ENCODE measurements around the gene SPIRE2. TPM values are rescaled to one million over a fixed set of nuclear protein-coding genes. Genes with fewer than 3 reads are reported as not detected.

SPIRE2 gene
- total and polyA plus RNA-seq, 5 donors = 1.4 to 3.1 (median 2.5) TPM

DNA sequence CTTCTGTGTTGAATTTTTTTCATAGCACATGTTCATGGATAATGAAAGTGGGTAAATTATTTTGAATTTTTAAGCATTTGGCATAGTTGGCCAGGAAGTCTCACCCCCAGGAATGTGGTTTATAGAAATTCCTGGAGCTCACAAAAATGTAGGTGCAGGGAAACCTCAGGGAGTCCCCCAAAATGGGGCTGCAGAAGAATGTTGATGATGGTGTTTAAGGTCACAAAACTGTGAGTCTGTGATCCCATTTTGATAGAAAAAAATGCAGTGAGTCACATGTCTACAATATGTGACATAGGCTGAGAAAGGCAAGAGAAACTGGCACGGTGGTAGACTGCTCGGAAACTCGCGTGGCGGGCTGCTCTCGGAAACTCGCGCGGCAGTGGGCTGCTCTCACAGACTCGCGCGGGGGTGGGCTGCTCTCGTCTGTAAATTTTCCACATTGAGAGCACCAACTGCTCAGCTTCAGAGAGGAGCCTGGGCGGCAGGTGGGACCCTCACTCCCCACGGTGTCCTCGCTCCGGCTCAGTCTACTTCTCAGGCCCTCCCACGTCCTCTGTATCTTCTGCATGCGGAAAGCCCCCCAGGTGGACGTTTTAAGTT, 71.7 kb downstream of the SPIRE2 start:
- intact Hi-C loops (cut with DNase I) = no loop called here
- H3K9me3 ChIP-seq (ENCODE audit: control insufficient read depth, low read length) = no peaks in the 10 kb centered on the region
- WGBS = 92% methylated on average over 20 of the region's 20 CpGs
- no peaks in the 10 kb centered on the region for H3K4me1 ChIP-seq (ENCODE audit: control insufficient read depth, insufficient read depth, low read length)
- H3K27me3 ChIP-seq (ENCODE audit: control insufficient read depth, insufficient read depth) = no peaks in the 10 kb centered on the region
- H3K4me3 ChIP-seq (ENCODE audit: low read length) = no peak overlapping the region
- no peak overlapping the region for H3K27ac ChIP-seq (ENCODE audit: low read length)
- DNase-seq (peak in 2 of 3 donors; percentile 37 to 41), ATAC-seq (no peak)

- Histone ChIP-seq H3K4me1 (ENCODE audit: control insufficient read depth, insufficient read depth, low read length) (no peaks in the 10 kb centered on the region), H3K9me3 (ENCODE audit: control insufficient read depth, low read length) (no peaks in the 10 kb centered on the region), H3K27ac (ENCODE audit: low read length) (no peak overlapping the region), H3K27me3 (ENCODE audit: control insufficient read depth, insufficient read depth) (no peaks in the 10 kb centered on the region), H3K4me3 (ENCODE audit: low read length) (no peak overlapping the region)
- DNase-seq (peak in 1 of 3 donors; percentile 30), ATAC-seq (no peak)
- intact Hi-C loops (cut with DNase I) = no loop called here
- 94% methylated on average over 17 of the region's 17 CpGs for WGBS
Observed at GRCh38 chr16:89900885-89901284, 72.6 kb downstream of the SPIRE2 start.

- Histone ChIP-seq H3K27ac (ENCODE audit: low read length) (no peak overlapping the region), H3K4me3 (ENCODE audit: low read length) (no peak overlapping the region), H3K27me3 (ENCODE audit: control insufficient read depth, insufficient read depth) (no peaks in the 10 kb centered on the region), H3K4me1 (ENCODE audit: control insufficient read depth, insufficient read depth, low read length) (no peaks in the 10 kb centered on the region), H3K9me3 (ENCODE audit: control insufficient read depth, low read length) (no peaks in the 10 kb centered on the region)
- no peak for ATAC-seq
- peak in 1 of 3 donors; percentile 48 for DNase-seq
- intact Hi-C loops (cut with DNase I) = no loop called here
- 92% methylated on average over 11 of the region's 11 CpGs for WGBS
Observed at GRCh38 chr16:89902980-89903379, 74.7 kb downstream of the SPIRE2 start.

DNA sequence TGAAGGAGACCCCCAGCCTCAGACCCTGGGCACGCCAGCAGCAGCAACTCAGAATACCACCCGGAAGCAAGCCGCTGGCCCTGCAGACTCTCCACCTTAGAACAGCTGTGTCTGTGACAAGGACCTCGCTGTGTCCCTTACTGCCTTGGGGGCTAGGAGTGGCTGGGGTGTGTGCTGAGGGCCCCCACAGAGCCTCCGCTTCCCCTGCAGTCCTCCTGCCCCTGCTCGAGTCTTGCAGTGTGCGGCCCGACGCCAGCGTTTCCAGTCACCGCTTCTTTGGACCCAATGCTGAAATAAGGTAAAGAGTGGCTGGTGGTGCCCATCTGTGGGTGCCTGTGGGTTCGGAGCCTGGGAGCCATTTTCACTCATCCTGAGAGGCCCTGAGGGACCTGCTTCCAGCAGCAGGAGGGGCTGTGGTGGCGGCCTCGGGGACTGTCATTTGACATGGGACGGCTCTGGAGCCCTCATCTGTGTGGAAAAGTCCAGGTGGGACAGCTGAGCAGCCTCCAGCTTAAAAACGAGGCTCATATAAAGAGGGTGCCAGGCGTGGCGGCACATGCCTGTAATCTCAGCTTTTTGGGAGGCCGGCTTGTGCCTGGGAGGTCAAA, 75.7 kb downstream of the SPIRE2 start:
- Histone ChIP-seq H3K27ac (ENCODE audit: low read length) (no peak overlapping the region), H3K9me3 (ENCODE audit: control insufficient read depth, low read length) (no peaks in the 10 kb centered on the region), H3K27me3 (ENCODE audit: control insufficient read depth, insufficient read depth) (no peaks in the 10 kb centered on the region), H3K4me1 (ENCODE audit: control insufficient read depth, insufficient read depth, low read length) (no peaks in the 10 kb centered on the region), H3K4me3 (ENCODE audit: low read length) (no peak overlapping the region)
- ATAC-seq = no peak
- intact Hi-C loops (cut with DNase I) = no loop called here
- no peak for DNase-seq
- whole genome bisulfite sequencing = 94% methylated on average over 19 of the region's 19 CpGs

DNA sequence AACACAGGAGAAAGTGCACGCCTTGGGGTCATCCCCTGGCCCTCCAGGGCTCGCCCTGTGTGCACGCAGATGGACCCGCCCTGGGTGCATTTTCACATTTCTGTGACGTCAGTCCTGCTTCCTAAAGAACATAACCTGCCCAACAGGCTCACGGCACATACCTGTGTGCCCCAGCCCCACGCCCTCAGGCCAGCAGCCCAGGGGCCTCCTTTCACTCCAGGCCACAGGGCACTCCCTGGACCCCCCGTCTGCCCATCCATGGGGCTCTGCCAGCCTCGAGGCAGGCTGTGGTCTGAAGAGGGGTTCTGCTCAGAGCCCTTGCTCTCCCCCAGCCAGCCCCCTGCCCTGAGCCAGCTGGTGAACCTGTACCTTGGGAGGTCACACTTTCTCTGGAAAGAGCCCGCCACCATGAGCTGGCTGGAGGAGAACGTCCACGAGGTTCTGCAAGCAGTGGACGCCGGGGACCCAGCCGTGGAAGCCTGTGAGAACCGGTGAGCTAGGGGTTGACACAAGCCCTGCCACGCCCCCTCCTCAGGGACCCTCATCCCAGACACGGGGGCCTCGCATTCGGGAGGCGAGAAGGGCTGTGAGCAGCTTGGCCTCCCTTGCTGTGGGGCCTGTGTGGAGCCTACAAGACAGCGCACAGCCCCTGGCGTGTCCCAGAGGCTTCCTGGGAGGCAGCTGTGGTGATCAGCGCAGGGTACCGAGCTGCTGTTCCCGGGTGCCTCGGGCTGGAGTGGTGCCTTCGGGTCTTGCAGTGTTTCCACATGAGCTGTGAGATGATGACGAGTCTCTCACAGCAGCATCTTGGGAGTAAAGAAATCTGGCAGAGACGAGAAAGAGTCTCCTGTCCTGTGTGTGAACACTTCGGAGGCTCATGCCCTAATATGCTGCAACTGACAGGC, 76.6 kb downstream of the SPIRE2 start:
- WGBS = 87% methylated on average over 31 of the region's 31 CpGs
- no peak for ATAC-seq
- intact Hi-C loops (cut with DNase I) = no loop called here
- Histone ChIP-seq H3K9me3 (ENCODE audit: control insufficient read depth, low read length) (no peaks in the 10 kb centered on the region), H3K27ac (ENCODE audit: low read length) (no peak overlapping the region), H3K4me1 (ENCODE audit: control insufficient read depth, insufficient read depth, low read length) (no peaks in the 10 kb centered on the region), H3K27me3 (ENCODE audit: control insufficient read depth, insufficient read depth) (no peaks in the 10 kb centered on the region), H3K4me3 (ENCODE audit: low read length) (no peak overlapping the region)
- peak in 1 of 3 donors; percentile 58 for DNase-seq

DNA sequence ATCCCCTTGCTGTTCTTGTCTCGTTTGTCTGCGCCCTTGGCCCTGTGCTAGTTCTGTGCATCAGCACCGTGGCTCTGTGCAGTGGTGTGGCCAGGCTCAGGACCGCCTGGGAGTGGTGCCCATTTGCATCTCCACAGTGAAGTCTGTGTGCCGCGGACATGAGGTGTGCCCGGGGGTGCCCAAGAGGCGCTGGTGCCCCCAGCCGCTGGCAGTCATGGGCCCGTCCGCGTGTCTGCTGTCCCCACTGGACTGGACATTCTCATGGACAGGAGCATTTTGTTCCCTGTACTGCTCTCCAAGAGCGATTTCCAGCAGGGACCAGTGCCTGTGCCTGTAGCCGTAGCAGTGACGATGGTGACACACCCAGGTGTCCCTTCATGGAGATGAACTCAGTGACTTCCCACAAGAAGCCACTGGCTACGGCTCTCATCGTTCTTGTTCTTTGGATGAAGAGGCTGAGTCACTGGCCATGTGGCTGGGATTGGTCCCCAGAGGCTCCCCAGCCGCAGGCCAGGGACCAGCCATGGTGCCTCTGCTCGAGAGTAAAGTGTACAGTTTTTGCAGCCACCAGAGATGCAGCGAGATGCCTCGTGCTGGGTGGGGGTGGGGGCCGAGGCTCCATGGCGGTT, 77.3 kb downstream of the SPIRE2 start:
- Histone ChIP-seq H3K27ac (ENCODE audit: low read length) (no peak overlapping the region), H3K9me3 (ENCODE audit: control insufficient read depth, low read length) (no peaks in the 10 kb centered on the region), H3K27me3 (ENCODE audit: control insufficient read depth, insufficient read depth) (no peaks in the 10 kb centered on the region), H3K4me3 (ENCODE audit: low read length) (no peak overlapping the region), H3K4me1 (ENCODE audit: control insufficient read depth, insufficient read depth, low read length) (no peaks in the 10 kb centered on the region)
- ATAC-seq (no peak), DNase-seq (no peak)
- intact Hi-C loops (cut with DNase I) = no loop called here
- 88% methylated on average over 23 of the region's 23 CpGs for WGBS

DNA sequence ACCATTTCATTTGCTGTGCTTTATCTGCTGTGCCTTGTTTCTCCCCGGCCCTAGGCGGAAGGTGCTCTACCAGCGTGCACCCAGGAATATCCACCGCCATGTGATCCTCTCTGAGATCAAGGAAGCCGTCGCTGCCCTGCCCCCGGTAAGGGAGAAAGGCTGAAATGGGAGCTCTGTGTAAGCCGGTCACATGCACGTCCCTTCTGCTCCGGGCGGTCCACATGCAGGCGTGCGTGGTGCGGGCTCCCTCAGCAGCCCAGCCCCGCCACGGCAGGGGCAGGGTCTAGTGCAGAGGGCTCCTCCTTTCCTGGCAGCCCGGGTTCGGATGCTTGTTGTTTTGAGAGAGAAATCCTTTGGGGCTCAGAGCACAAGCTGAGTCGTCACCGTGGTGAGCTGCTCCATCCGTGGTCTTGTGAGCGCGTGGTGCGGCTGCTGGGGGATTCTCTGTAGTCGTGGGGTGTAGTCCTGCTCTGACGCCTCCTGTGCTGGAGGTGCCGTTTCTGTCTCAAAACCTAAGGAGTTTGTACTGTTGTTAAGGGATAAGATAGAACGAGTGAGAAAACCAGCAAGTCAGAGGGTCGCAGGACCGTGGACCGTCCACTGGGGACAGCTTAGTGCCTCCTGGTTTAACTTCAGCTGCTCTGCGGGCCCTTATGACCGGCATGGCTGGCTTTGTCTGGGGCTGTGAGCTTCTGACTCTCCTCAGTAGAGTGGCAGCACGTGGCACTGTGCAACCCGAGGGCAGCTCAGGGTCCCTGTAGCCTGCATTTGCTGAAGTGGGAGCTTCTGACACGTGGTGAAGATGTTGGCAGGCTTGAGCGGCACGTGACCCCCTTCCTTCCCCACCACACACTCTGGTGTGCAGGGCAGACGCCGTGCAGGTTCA, 78.1 kb downstream of the SPIRE2 start:
- no peaks in the 10 kb centered on the region for H3K4me1 ChIP-seq (ENCODE audit: control insufficient read depth, insufficient read depth, low read length)
- ATAC-seq (no peak), DNase-seq (peak in 2 of 3 donors; percentile 41 to 45)
- H3K9me3 ChIP-seq (ENCODE audit: control insufficient read depth, low read length) = no peaks in the 10 kb centered on the region
- intact Hi-C loops (cut with DNase I) = no loop called here
- no peaks in the 10 kb centered on the region for H3K27me3 ChIP-seq (ENCODE audit: control insufficient read depth, insufficient read depth)
- 95% methylated on average over 40 of the region's 40 CpGs for WGBS
- no peak overlapping the region for H3K4me3 ChIP-seq (ENCODE audit: low read length)
- H3K27ac ChIP-seq (ENCODE audit: low read length) = no peak overlapping the region

DNA sequence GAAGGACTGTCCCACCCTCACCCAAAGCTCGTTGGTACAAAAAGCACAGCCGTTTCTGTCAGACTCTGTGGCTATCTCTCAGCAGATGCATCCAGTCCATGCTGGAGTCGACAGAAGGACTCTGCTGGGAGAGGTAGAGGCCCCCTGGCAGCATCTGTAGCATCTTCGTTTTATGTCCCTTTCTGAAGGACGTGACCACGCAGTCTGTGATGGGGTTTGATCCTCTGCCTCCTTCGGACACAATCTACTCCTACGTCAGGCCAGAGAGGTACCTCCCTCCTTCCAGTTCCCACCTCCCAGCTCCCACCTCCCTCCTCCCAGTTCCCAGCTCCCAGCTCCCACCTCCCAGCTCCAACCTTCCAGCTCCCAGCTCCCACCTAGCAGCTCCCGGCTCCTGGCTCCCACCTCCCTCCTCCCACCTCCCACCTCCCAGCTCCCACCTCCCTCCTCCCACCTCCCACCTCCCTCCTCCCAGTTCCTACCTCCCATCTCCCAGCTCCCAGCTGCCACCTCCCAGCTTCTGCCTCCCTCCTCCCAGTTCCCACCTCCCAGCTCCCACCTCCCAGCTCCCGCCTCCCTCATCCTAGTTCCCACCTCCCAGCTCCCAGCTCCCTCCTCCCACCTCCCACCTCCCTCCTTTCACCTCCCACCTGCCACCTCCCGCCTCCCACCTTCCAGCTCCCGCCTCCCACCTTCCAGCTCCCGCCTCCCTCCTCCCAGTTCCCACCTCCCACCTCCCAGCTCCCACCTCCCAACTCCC, 79.0 kb downstream of the SPIRE2 start:
- ATAC-seq (no peak), DNase-seq (peak in 1 of 3 donors; percentile 22)
- Histone ChIP-seq H3K4me1 (ENCODE audit: control insufficient read depth, insufficient read depth, low read length) (no peaks in the 10 kb centered on the region), H3K4me3 (ENCODE audit: low read length) (no peak overlapping the region), H3K9me3 (ENCODE audit: control insufficient read depth, low read length) (no peaks in the 10 kb centered on the region), H3K27ac (ENCODE audit: low read length) (no peak overlapping the region), H3K27me3 (ENCODE audit: control insufficient read depth, insufficient read depth) (no peaks in the 10 kb centered on the region)
- intact Hi-C loops (cut with DNase I) = no loop called here
- WGBS = 98% methylated on average over 13 of the region's 13 CpGs

- H3K4me1 ChIP-seq (ENCODE audit: control insufficient read depth, insufficient read depth, low read length) = no peaks in the 10 kb centered on the region
- WGBS = 95% methylated on average over 4 of the region's 4 CpGs
- DNase-seq (no peak), ATAC-seq (no peak)
- intact Hi-C loops (cut with DNase I) = no loop called here
- no peak overlapping the region for H3K4me3 ChIP-seq (ENCODE audit: low read length)
- no peak overlapping the region for H3K27ac ChIP-seq (ENCODE audit: low read length)
- H3K27me3 ChIP-seq (ENCODE audit: control insufficient read depth, insufficient read depth) = no peaks in the 10 kb centered on the region
- H3K9me3 ChIP-seq (ENCODE audit: control insufficient read depth, low read length) = no peaks in the 10 kb centered on the region
Observed at GRCh38 chr16:89908236-89908635, 80.0 kb downstream of the SPIRE2 start.

Data from right cardiac atrium (tissue), 5 donors.